WTC11 (cell line): ENCODE measurements around the gene KCNT1. TPM values are rescaled to one million over a fixed set of nuclear protein-coding genes. Genes with fewer than 3 reads are reported as not detected.

Experiments
- ATAC-seq: fragments of 200-7000 bp; cut with Tn5 transposase; 2 replicates; pipeline ENCODE4 v1.10.0; 2021; ENCODE audit warnings: mild to moderate bottlenecking, moderate library complexity
- CTCF ChIA-PET: fragments of 300-600 bp; sonication (Branson Sonifier 250); formaldehyde crosslinking; loops from one replicate; lab custom pipeline; 2021; ENCODE audit warnings: antibody characterized with exemption; lab: Charles Lee
- POLR2A ChIA-PET: fragments of 350-600 bp; sonication (Branson Sonifier 250); formaldehyde crosslinking; loops from one replicate; lab custom pipeline; 2021; ENCODE audit warnings: antibody characterized with exemption; lab: Charles Lee
- DNase-seq: peaks from one replicate; pipeline ENCODE4 v3.0.0; 2021; ENCODE audit warnings: low spot score
- H3K27ac Mint-ChIP-seq: 2 replicates; pipeline ENCODE4 v1.8.0; 2021; ENCODE audit warnings: mixed read lengths
- H3K27me3 Mint-ChIP-seq: 2 replicates; pipeline ENCODE4 v1.8.0; 2021; ENCODE audit warnings: low read depth, mild to moderate bottlenecking, moderate library complexity, mixed read lengths
- H3K36me3 Mint-ChIP-seq: 2 replicates; pipeline ENCODE4 v1.8.0; 2021; ENCODE audit warnings: mixed read lengths
- H3K4me1 Mint-ChIP-seq: 2 replicates; pipeline ENCODE4 v1.8.0; 2022; ENCODE audit warnings: mixed read lengths
- H3K4me3 Mint-ChIP-seq: 2 replicates; pipeline ENCODE4 v1.8.0; 2021; ENCODE audit warnings: mild to moderate bottlenecking, moderate library complexity, mixed read lengths
- H3K9me3 Mint-ChIP-seq: 2 replicates; pipeline ENCODE4 v1.8.0; 2021; ENCODE audit warnings: mixed read lengths
- ATF3 ChIP-seq: sonication (generic); formaldehyde crosslinking; conservative IDR thresholded peaks from 2 replicates; pipeline ENCODE4 v1.8.1; 2022; ENCODE audit warnings: mild to moderate bottlenecking, missing genetic modification reagents
- CDX4 ChIP-seq: fragments of 250-450 bp; sonication (Bioruptor Pico); IDR thresholded peaks from 2 replicates; pipeline ENCODE4 v1.9.0; 2021; ENCODE audit warnings: moderate library complexity, mild to moderate bottlenecking, inconsistent platforms, borderline replicate concordance
- E2F1 ChIP-seq: sonication (generic); formaldehyde crosslinking; IDR thresholded peaks from 2 replicates; pipeline ENCODE4 v1.8.0; 2022; ENCODE audit warnings: mild to moderate bottlenecking, missing genetic modification reagents
- ELF4 ChIP-seq: sonication (generic); formaldehyde crosslinking; IDR thresholded peaks from 2 replicates; pipeline ENCODE4 v1.8.1; 2022; ENCODE audit warnings: low read depth, mild to moderate bottlenecking, moderate library complexity, missing genetic modification reagents
- FOXP4 ChIP-seq: sonication (generic); formaldehyde crosslinking; IDR thresholded peaks from 2 replicates; pipeline ENCODE4 v1.8.0; 2022; ENCODE audit warnings: mild to moderate bottlenecking, missing genetic modification reagents
- IRF2 ChIP-seq: sonication (generic); formaldehyde crosslinking; IDR thresholded peaks from 2 replicates; pipeline ENCODE4 v1.8.0; 2022; ENCODE audit warnings: low read depth, missing genetic modification reagents, borderline replicate concordance
- JUN ChIP-seq: sonication (generic); formaldehyde crosslinking; IDR thresholded peaks from 2 replicates; pipeline ENCODE4 v1.8.0; 2023; ENCODE audit warnings: mild to moderate bottlenecking, missing genetic modification reagents
- MXD4 ChIP-seq: fragments of 250-450 bp; sonication (Bioruptor Pico); IDR thresholded peaks from 2 replicates; pipeline ENCODE4 v1.8.0; 2021; ENCODE audit warnings: mild to moderate bottlenecking, moderate library complexity, borderline replicate concordance
- NR1H2 ChIP-seq: sonication (generic); formaldehyde crosslinking; IDR thresholded peaks from 2 replicates; pipeline ENCODE4 v1.9.0; 2021; ENCODE audit warnings: mild to moderate bottlenecking, moderate library complexity, missing genetic modification reagents
- SOX15 ChIP-seq: fragments of 250-450 bp; sonication (Bioruptor Pico); IDR thresholded peaks from 2 replicates; pipeline ENCODE4 v1.9.0; 2021; ENCODE audit warnings: mild to moderate bottlenecking
- STAT6 ChIP-seq: sonication (generic); formaldehyde crosslinking; conservative IDR thresholded peaks from 2 replicates; pipeline ENCODE4 v1.8.1; 2023; ENCODE audit warnings: mild to moderate bottlenecking, low read depth, missing genetic modification reagents, moderate library complexity
- TEAD1 ChIP-seq: sonication (generic); formaldehyde crosslinking; IDR thresholded peaks from 2 replicates; pipeline ENCODE4 v1.8.0; 2022; ENCODE audit warnings: mild to moderate bottlenecking, missing genetic modification reagents
- USF1 ChIP-seq: sonication (generic); formaldehyde crosslinking; IDR thresholded peaks from 2 replicates; pipeline ENCODE4 v1.8.0; 2022; ENCODE audit warnings: mild to moderate bottlenecking, missing genetic modification reagents
- ZBTB43 ChIP-seq: sonication (generic); formaldehyde crosslinking; IDR thresholded peaks from 2 replicates; pipeline ENCODE4 v1.8.1; 2023; ENCODE audit warnings: mild to moderate bottlenecking, missing genetic modification reagents
- ZMAT4 ChIP-seq: fragments of 250-450 bp; sonication (Bioruptor Pico); IDR thresholded peaks from 2 replicates; pipeline ENCODE4 v1.9.0; 2021; ENCODE audit warnings: mild to moderate bottlenecking
- ZNF317 ChIP-seq: sonication (generic); formaldehyde crosslinking; IDR thresholded peaks from 2 replicates; pipeline ENCODE4 v1.8.1; 2023; ENCODE audit warnings: low read depth, mild to moderate bottlenecking, moderate library complexity, missing genetic modification reagents, borderline replicate concordance
- ZNF423 ChIP-seq: fragments of 250-450 bp; sonication (Bioruptor Pico); IDR thresholded peaks from 2 replicates; pipeline ENCODE4 v2.1.2; 2022; ENCODE audit warnings: mild to moderate bottlenecking, moderate library complexity
- total RNA-seq: library from RNA; stranded (reverse); gene quantifications from 3 replicates; pipeline ENCODE4 v1.2.3, GENCODE V29; 2021

KCNT1 gene
- total RNA-seq, 1 experiment from 2014 or later, result 0.13 TPM

GRCh38 chr9:135745686-135746324 is 43.8 kb downstream of the KCNT1 start (continued):
- TF ChIP-seq STAT6 (CRISPR knock-in tag), result no peak

GRCh38 chr9:135746565-135746964 is 44.6 kb downstream of the KCNT1 start:
- CTCF ChIA-PET, result interaction anchor here (2.1 kb wide), 1 partner anchor 51 kb away, joined by 8 read pairs; no protein-coding TSS in a partner anchor
- TF ChIP-seq USF1 (CRISPR knock-in tag) (no peak), E2F1 (CRISPR knock-in tag) (no peak), ZBTB43 (CRISPR knock-in tag) (no peak), JUN (CRISPR knock-in tag) (no peak), ATF3 (CRISPR knock-in tag) (no peak), IRF2 (no peak)
- POLR2A ChIA-PET, result no interaction called here
- Mint-ChIP-seq H3K4me1 (no peaks in the 10 kb centered on the region), H3K36me3 (no peaks in the 10 kb centered on the region), H3K4me3 (no peak overlapping the region), H3K27ac (no peak overlapping the region), H3K27me3 (no peaks in the 10 kb centered on the region), H3K9me3 (no peaks in the 10 kb centered on the region)
- DNase-seq (no peak), ATAC-seq (no peak)

GRCh38 chr9:135747311-135747710 is 45.3 kb downstream of the KCNT1 start:
- no peak overlapping the region for H3K27ac Mint-ChIP-seq
- no peak for DNase-seq
- no peak for TF ChIP-seq SOX15 (CRISPR knock-in tag)
- no peak for TF ChIP-seq ELF4 (CRISPR knock-in tag)
- no peak for TF ChIP-seq TEAD1 (CRISPR knock-in tag)
- TF ChIP-seq ZMAT4 (CRISPR knock-in tag), result no peak
- no peak for TF ChIP-seq CDX4
- no peak for TF ChIP-seq NR1H2 (CRISPR knock-in tag)
- no peak for TF ChIP-seq ZNF423
- no peak for TF ChIP-seq MXD4 (CRISPR knock-in tag)
- no peak for TF ChIP-seq ZNF317
- no peak for TF ChIP-seq FOXP4
- no peaks in the 10 kb centered on the region for H3K4me1 Mint-ChIP-seq
- no peak overlapping the region for H3K4me3 Mint-ChIP-seq
- no peak for ATAC-seq
- H3K9me3 Mint-ChIP-seq, result no peaks in the 10 kb centered on the region
- ChIA-PET CTCF (interaction anchor here (2.1 kb wide), 1 partner anchor 50 kb away, joined by 8 read pairs; no protein-coding TSS in a partner anchor), POLR2A (no interaction called here)
- no peaks in the 10 kb centered on the region for H3K27me3 Mint-ChIP-seq
- no peaks in the 10 kb centered on the region for H3K36me3 Mint-ChIP-seq
